Fibroblast of lung (primary cell): ENCODE measurements around the gene KRTAP5-2. TPM values are rescaled to one million over a fixed set of nuclear protein-coding genes. Genes with fewer than 3 reads are reported as not detected.

Source experiments
- DNase-seq, 2 donors: peaks; one replicate each; pipeline versions ENCODE4 v3.0.0 to v3.0.0-alpha.2; 2010; ENCODE audit warnings: low read depth in 2 of 2
- H2AFZ ChIP-seq: 2 replicates; pipeline ENCODE4 v1.5.1; 2012; ENCODE audit warnings: low read length, control low read depth, inconsistent platforms
- H3K27ac ChIP-seq: 2 replicates; pipeline ENCODE4 v1.5.1; 2011; ENCODE audit warnings: low read length, control low read depth; ENCODE audit not compliant: insufficient read depth
- H3K27me3 ChIP-seq: 2 replicates; pipeline ENCODE4 v1.5.1; 2011; ENCODE audit warnings: mild to moderate bottlenecking, low read length; ENCODE audit not compliant: control insufficient read depth, insufficient read depth
- H3K36me3 ChIP-seq: 2 replicates; pipeline ENCODE4 v1.5.1; 2011; ENCODE audit warnings: low read length; ENCODE audit not compliant: control insufficient read depth, insufficient read depth
- H3K4me1 ChIP-seq: 2 replicates; pipeline ENCODE4 v1.5.1; 2011; ENCODE audit warnings: low read length; ENCODE audit not compliant: control insufficient read depth, insufficient read depth; ENCODE audit errors: extremely low read depth
- H3K4me2 ChIP-seq: 2 replicates; pipeline ENCODE4 v1.5.1; 2011; ENCODE audit warnings: low read length, control low read depth; ENCODE audit not compliant: insufficient read depth; ENCODE audit errors: extremely low read depth
- H3K4me3 ChIP-seq, 4 experiments: fragments of 200-600 bp in 1 of 4; sonication (generic) in 1 of 4; replicated peaks in 1 of 4; 2 replicates each; pipeline ENCODE4 v1.5.1; 2011 to 2016; ENCODE audit warnings: low read length in 4 of 4, low read depth in 3 of 4, mild to moderate bottlenecking in 3 of 4, control low read depth in 2 of 4, inconsistent platforms in 1 of 4, mixed read lengths in 1 of 4; ENCODE audit not compliant: insufficient read depth in 1 of 4; ENCODE audit errors: control extremely low read depth in 1 of 4
- H3K79me2 ChIP-seq: 2 replicates; pipeline ENCODE4 v1.5.1; 2012; ENCODE audit warnings: mild to moderate bottlenecking, low read length, inconsistent platforms; ENCODE audit not compliant: control insufficient read depth, insufficient read depth
- H3K9ac ChIP-seq: 2 replicates; pipeline ENCODE4 v1.5.1; 2011; ENCODE audit warnings: mild to moderate bottlenecking, low read length, control low read depth; ENCODE audit not compliant: insufficient read depth
- H3K9me3 ChIP-seq: 2 replicates; pipeline ENCODE4 v1.5.1; 2012; ENCODE audit warnings: low read depth, low read length; ENCODE audit not compliant: control insufficient read depth, insufficient read depth
- H4K20me1 ChIP-seq: 2 replicates; pipeline ENCODE4 v1.5.1; 2011; ENCODE audit warnings: low read length; ENCODE audit not compliant: control insufficient read depth, insufficient read depth; ENCODE audit errors: extremely low read depth
- EZH2 ChIP-seq: IDR thresholded peaks from 2 replicates; pipeline ENCODE4 v1.5.1; 2012; ENCODE audit warnings: low read length, control low read depth, mild to moderate bottlenecking; ENCODE audit errors: missing control alignments
- polyA plus RNA-seq, 2 donors: library from polyadenylated mRNA; depleted of rRNA in 1 of 2; stranded (reverse) in 1 of 2; unstranded in 1 of 2; fragments of >200 nt; gene quantifications; 2 replicates each; pipeline ENCODE4 v1.2.1, GENCODE V29; 2011 to 2012; ENCODE audit warnings: missing spikeins in 1 of 2
- total RNA-seq: library from RNA; depleted of rRNA; stranded (reverse); fragments of >200 nt; gene quantifications from 2 replicates; pipeline ENCODE4 v1.2.1, GENCODE V29; 2014
- TF ChIP-seq, protein P1 (sequence below), 2 donors: IDR thresholded peaks in 1 of 2; conservative IDR thresholded peaks in 1 of 2; 1 replicate in 1 of 2; 2 replicates in 1 of 2; pipeline ENCODE4 v1.5.1; 2011 to 2012; ENCODE audit warnings: low read length in 2 of 2, control low read depth in 1 of 2, inconsistent platforms in 1 of 2, low read depth in 1 of 2, mild to moderate bottlenecking in 1 of 2

Gene KRTAP5-2
- total and polyA plus RNA-seq, 2 donors (not counting 1 experiment from before 2014, with no cell fraction given): not detected

DNA sequence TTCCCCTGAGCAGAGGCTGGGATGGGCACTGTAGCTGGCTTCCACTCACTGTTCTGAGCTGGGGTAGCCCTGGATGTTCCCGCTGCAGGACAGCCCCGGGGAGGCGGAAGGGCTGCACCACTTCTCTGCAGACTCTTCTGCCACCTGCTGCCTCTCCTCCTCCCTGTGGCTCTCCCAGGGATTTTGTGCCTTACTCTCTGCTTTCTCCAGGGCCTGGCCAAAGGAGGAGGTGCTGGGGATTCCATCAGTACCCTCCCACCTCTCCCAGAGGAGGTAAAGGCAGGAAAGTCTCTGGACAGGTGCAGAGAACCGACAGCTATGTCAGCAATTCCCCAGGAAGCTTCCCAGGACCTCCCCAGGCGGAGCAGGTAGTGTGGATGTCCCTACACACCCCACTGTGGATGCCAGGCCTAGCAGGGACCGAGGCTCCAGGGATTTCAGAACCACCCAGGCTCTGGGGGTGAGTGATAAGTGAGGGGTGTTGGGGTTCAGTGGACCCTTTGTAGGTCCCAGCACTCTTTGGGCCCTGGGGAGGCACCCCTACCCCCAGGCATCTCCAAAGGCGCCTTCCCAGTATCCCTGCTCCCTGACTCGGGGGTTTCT lies 37.3 kb downstream of the KRTAP5-2 start:
- H3K9me3 ChIP-seq: no peaks in the 10 kb centered on the region
- no peak for DNase-seq
- H3K27me3 ChIP-seq: no peaks in the 10 kb centered on the region
- H4K20me1 ChIP-seq: no peaks in the 10 kb centered on the region
- no peak overlapping the region for H2AFZ ChIP-seq
- no peak overlapping the region for H3K27ac ChIP-seq
- H3K9ac ChIP-seq: no peak overlapping the region
- TF ChIP-seq, protein P1, sequence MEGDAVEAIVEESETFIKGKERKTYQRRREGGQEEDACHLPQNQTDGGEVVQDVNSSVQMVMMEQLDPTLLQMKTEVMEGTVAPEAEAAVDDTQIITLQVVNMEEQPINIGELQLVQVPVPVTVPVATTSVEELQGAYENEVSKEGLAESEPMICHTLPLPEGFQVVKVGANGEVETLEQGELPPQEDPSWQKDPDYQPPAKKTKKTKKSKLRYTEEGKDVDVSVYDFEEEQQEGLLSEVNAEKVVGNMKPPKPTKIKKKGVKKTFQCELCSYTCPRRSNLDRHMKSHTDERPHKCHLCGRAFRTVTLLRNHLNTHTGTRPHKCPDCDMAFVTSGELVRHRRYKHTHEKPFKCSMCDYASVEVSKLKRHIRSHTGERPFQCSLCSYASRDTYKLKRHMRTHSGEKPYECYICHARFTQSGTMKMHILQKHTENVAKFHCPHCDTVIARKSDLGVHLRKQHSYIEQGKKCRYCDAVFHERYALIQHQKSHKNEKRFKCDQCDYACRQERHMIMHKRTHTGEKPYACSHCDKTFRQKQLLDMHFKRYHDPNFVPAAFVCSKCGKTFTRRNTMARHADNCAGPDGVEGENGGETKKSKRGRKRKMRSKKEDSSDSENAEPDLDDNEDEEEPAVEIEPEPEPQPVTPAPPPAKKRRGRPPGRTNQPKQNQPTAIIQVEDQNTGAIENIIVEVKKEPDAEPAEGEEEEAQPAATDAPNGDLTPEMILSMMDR (conservative IDR thresholded peaks at IDR 0.05 in 1 of 2, IDR thresholded peaks at IDR 0.05 in 1 of 2; ENCODE audit: low read depth in 1 of 2, low read length in 2 of 2): no peak
- TF ChIP-seq EZH2: no peak
- no peak overlapping the region for H3K4me2 ChIP-seq
- no peak overlapping the region for H3K4me3 ChIP-seq
- H3K4me1 ChIP-seq: peaks cover 5% of the 10 kb centered on the region
- H3K36me3 ChIP-seq: no peaks in the 10 kb centered on the region
- no peaks in the 10 kb centered on the region for H3K79me2 ChIP-seq

DNA sequence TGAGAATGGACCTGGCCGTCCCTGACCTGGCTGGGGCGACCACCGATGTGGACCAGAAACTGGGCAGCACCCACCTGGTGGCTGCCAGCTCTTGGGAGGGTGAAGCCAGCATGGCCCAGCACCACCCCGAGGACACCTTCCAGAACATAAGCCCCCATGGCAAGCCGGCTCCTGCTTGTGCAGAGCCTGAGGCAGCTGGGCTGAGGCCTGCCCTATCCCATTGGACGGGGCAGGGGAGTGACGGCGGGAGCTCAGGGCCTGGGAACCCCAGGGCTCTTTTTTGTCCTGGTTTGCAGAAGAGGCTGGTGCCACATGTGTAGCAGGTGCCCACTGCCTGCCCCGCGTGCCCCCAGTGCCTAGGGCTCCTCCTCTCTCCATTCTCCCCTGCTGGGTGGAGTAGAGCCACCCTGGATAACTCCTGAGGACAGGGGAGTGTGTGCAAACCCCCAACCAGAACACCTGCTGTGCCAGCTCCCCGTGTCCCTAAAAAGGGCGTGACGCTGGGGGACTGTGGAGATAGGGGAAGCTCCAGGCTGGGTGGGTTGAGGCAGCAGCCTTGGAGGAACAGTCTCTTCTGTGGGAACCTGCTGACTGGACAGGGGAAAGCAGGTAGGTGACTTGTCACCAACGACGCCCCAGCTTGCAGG lies 38.0 kb downstream of the KRTAP5-2 start:
- H4K20me1 ChIP-seq: no peaks in the 10 kb centered on the region

More for the DNA sequence above, 38.0 kb downstream of the KRTAP5-2 start:
- H3K4me1 ChIP-seq: peaks cover 5% of the 10 kb centered on the region
- DNase-seq: no peak
- no peak overlapping the region for H3K27ac ChIP-seq
- no peaks in the 10 kb centered on the region for H3K36me3 ChIP-seq
- no peak overlapping the region for H3K4me2 ChIP-seq
- no peak overlapping the region for H3K4me3 ChIP-seq
- TF ChIP-seq, protein P1 (conservative IDR thresholded peaks at IDR 0.05 in 1 of 2, IDR thresholded peaks at IDR 0.05 in 1 of 2; ENCODE audit: low read depth in 1 of 2, low read length in 2 of 2): no peak
- TF ChIP-seq EZH2: no peak
- no peaks in the 10 kb centered on the region for H3K9me3 ChIP-seq
- no peaks in the 10 kb centered on the region for H3K27me3 ChIP-seq
- no peaks in the 10 kb centered on the region for H3K79me2 ChIP-seq
- H2AFZ ChIP-seq: no peak overlapping the region
- no peak overlapping the region for H3K9ac ChIP-seq
